HepG2 (cell line): ENCODE measurements around the gene CHN2. TPM values are rescaled to one million over a fixed set of nuclear protein-coding genes. Genes with fewer than 3 reads are reported as not detected.

Experiments
- CEBPZ ChIP-seq: IDR thresholded peaks from 2 replicates; pipeline ENCODE4 v1.6.1; 2012; ENCODE audit warnings: low read length, improper control_type of control experiment
- CENPBD1 ChIP-seq: sonication (generic); formaldehyde crosslinking; IDR thresholded peaks from 2 replicates; pipeline ENCODE4 v1.8.0; 2022; ENCODE audit warnings: missing genetic modification reagents, low read depth, mild to moderate bottlenecking, borderline replicate concordance
- ELF3 ChIP-seq: IDR thresholded peaks from 2 replicates; pipeline ENCODE4 v1.6.1; 2016; ENCODE audit warnings: missing genetic modification reagents, missing compliant biosample characterization
- NR3C1 ChIP-seq: sonication (generic); formaldehyde crosslinking; IDR thresholded peaks from 2 replicates; pipeline ENCODE4 v1.4.0; 2020; ENCODE audit warnings: missing genetic modification reagents
- ONECUT2 ChIP-seq: sonication (generic); formaldehyde crosslinking; IDR thresholded peaks from 2 replicates; pipeline ENCODE4 v1.4.0; 2020; ENCODE audit warnings: missing genetic modification reagents
- PATZ1 ChIP-seq: sonication (generic); formaldehyde crosslinking; IDR thresholded peaks from 2 replicates; pipeline ENCODE4 v1.4.0; 2020; ENCODE audit warnings: missing genetic modification reagents
- PPARG ChIP-seq: conservative IDR thresholded peaks from 2 replicates; pipeline ENCODE4 v1.6.1; 2016; ENCODE audit warnings: missing biosample characterization, missing genetic modification reagents
- REST ChIP-seq, 2 experiments: IDR thresholded peaks; 2 replicates each; pipeline ENCODE4 v1.6.1; 2011 to 2012; ENCODE audit warnings: low read length in 2 of 2, borderline replicate concordance in 1 of 2, low read depth in 1 of 2, mild to moderate bottlenecking in 1 of 2, moderate library complexity in 1 of 2
- SMYD3 ChIP-seq: sonication (generic); formaldehyde crosslinking; IDR thresholded peaks from 2 replicates; pipeline ENCODE4 v1.8.1; 2023; ENCODE audit warnings: mild to moderate bottlenecking, missing genetic modification reagents
- THRA ChIP-seq: sonication (generic); formaldehyde crosslinking; IDR thresholded peaks from 2 replicates; pipeline ENCODE4 v1.4.0; 2020; ENCODE audit warnings: missing genetic modification reagents, borderline replicate concordance
- U2AF2 ChIP-seq: fragments of 200-400 bp; formaldehyde crosslinking; IDR thresholded peaks from 2 replicates; pipeline ENCODE4 v1.6.1; 2017; ENCODE audit warnings: low read depth, mild to moderate bottlenecking, low read length
- ZKSCAN1 ChIP-seq: fragments of 150-350 bp; IDR thresholded peaks from 2 replicates; pipeline ENCODE4 v1.6.1; 2014; ENCODE audit warnings: low read length
- ZNF337 ChIP-seq: sonication (generic); formaldehyde crosslinking; IDR thresholded peaks from 2 replicates; pipeline ENCODE4 v1.5.1; 2020; ENCODE audit warnings: missing genetic modification reagents, low read depth, mild to moderate bottlenecking, borderline replicate concordance
- ZNF33A ChIP-seq: sonication (generic); formaldehyde crosslinking; IDR thresholded peaks from 2 replicates; pipeline ENCODE4 v1.5.1; 2020; ENCODE audit warnings: missing genetic modification reagents, mild to moderate bottlenecking, moderate library complexity, borderline replicate concordance
- ZNF484 ChIP-seq: sonication (generic); formaldehyde crosslinking; IDR thresholded peaks from 2 replicates; pipeline ENCODE4 v1.5.1; 2020; ENCODE audit warnings: mild to moderate bottlenecking, low read depth, missing genetic modification reagents, borderline replicate concordance
- ZSCAN22 ChIP-seq: sonication (generic); formaldehyde crosslinking; IDR thresholded peaks from 2 replicates; pipeline ENCODE4 v1.4.0; 2020; ENCODE audit warnings: mild to moderate bottlenecking, missing genetic modification reagents
- polyA plus RNA-seq, 8 experiments: library from polyadenylated mRNA; depleted of rRNA in 3 of 8; stranded (reverse) in 7 of 8; unstranded in 1 of 8; fragments of >200 nt; fragmentation: Illumina TruSeq in 4 of 8; extraction: Trizol in 4 of 8; gene quantifications; 2 replicates each; pipeline versions ENCODE4 v1.2.1 to v1.2.3, GENCODE V29; 2011 to 2016; ENCODE audit warnings: low read depth in 4 of 8, missing spikeins in 1 of 8, mixed read lengths in 1 of 8; ENCODE audit not compliant: insufficient read depth in 1 of 8
- total RNA-seq, 5 experiments: library from RNA; depleted of rRNA; stranded (reverse); fragments of >200 nt; fragmentation: Illumina TruSeq; extraction: Trizol; gene quantifications; 2 replicates each; pipeline ENCODE4 v1.2.3, GENCODE V29; 2016; ENCODE audit warnings: low read depth in 1 of 5

Gene CHN2
- total and polyA plus RNA-seq, 2 of the 13 experiments (the other 11 are each of a cell fraction or from before 2014, with no cell fraction given), result 23.5 to 30.5 TPM

- TF ChIP-seq ZKSCAN1 (peak; percentile 90), ZNF337 (no peak), ONECUT2 (no peak), ELF3 (CRISPR knock-in tag) (peak; percentile 37), THRA (0 out of 2 replicates have a peak, but pooled peaks have one; percentile 39), CEBPZ (no peak), ZSCAN22 (CRISPR knock-in tag) (no peak), CENPBD1 (CRISPR knock-in tag) (no peak), ZNF33A (CRISPR knock-in tag) (no peak), SMYD3 (CRISPR knock-in tag) (no peak), ZNF484 (CRISPR knock-in tag) (no peak), PATZ1 (CRISPR knock-in tag) (peak; percentile 46; the same call in 1 of the 2 replicates), NR3C1 (CRISPR knock-in tag) (no peak), REST (IDR thresholded peaks at IDR 0.05; ENCODE audit: borderline replicate concordance in 1 of 2, low read depth in 1 of 2, low read length in 2 of 2) (peak in 1 of 2 experiments; percentile 40; a peak in 1 of 4 replicates), PPARG (CRISPR knock-in tag) (peak; percentile 72), U2AF2 (no peak)
These were observed 288.9 kb downstream of the CHN2 start (continued) for GRCh38 chr7:29483219-29484104.
